ENCODE measurements around the gene KIAA1671. TPM values are rescaled to one million over a fixed set of nuclear protein-coding genes. Genes with fewer than 3 reads are reported as not detected.

Gene KIAA1671
- total and polyA plus RNA-seq, 2 of the 4 experiments (the other 2 are of a cell fraction), result 0.02 TPM; not detected in 1

DNA sequence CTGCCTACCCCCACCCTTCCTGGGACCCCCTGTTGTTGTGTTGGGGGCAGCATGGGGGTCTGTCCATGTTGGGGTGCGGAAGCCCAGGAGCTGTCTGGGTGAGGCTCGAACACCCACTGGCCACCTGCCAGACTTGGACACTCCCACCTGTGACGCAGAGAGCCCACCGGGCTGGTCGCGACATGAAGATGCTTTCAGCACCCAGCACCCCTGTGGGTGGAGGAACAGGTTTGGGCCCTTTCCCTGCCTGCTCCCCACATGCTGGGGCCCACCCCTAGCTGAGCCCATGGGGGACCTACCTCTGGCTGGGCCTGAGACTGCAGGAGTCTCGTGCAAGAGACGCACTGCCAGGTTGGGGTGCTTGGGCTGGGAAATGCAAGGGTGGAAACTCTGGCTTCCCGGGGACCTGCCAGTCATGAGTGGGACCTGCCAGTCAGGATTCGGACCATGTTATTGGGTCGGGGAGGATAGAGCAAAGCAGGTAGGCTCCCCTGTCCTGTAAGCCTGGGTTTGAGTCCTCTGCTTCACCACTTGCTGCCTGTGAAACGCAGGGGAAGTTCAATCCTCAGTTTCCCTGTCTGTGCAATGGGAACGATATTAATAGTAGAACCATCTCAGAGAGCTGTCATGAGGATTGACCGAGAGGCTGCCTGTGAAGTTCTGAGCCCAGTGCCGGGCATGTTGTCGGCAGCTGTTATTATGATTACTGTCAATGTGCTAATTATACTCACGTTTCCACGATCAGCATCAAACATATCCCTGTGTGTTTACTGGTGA is 24.1 kb downstream of the KIAA1671 start:
- 67% methylated on average over 7 of the region's 18 CpGs; no CpG with 5 or more reads in 1 of the 2 experiments for WGBS, 2 experiments (ENCODE audit: extremely low coverage in 2 of 2, insufficient read length in 1 of 2)
- no peak overlapping the region for H3K27ac ChIP-seq (ENCODE audit: insufficient read depth, low read length)
- no peak overlapping the region for H2BK120ac ChIP-seq (ENCODE audit: low read depth, low read length)
- no peak overlapping the region for H3K9ac ChIP-seq (ENCODE audit: low read depth, low read length)
- intact Hi-C loops (cut with micrococcal nuclease) (no loop called here), in situ Hi-C loops (cut with MboI; ENCODE audit: low sequenced_read_pairs) (no loop called here), dilution Hi-C loops (cut with HindIII; ENCODE audit: low sequenced_read_pairs, unreplicated experiment) (no loop called here)
- H4K5ac ChIP-seq (ENCODE audit: low read depth, low read length), result no peak overlapping the region
- no peak overlapping the region for H2BK20ac ChIP-seq (ENCODE audit: low read depth, low read length)
- BruUV-seq (replicated peaks), result no TSS peak
- H3K36me3 ChIP-seq (ENCODE audit: control insufficient read depth, insufficient read depth, low read length), result no peaks in the 10 kb centered on the region
- H2AK9ac ChIP-seq (replicated peaks; ENCODE audit: low read depth, low read length, poor library complexity), result no peak overlapping the region
- no peak overlapping the region for H4K8ac ChIP-seq (ENCODE audit: low read depth in 2 of 2, low read length in 2 of 2)
- H3K4ac ChIP-seq (ENCODE audit: low read depth, low read length), result no peak overlapping the region
- no peaks in the 10 kb centered on the region for H3K9me3 ChIP-seq (ENCODE audit: control insufficient read depth, insufficient read depth, low read length)
- H2AFZ ChIP-seq (replicated peaks; ENCODE audit: low read length, poor library complexity), result no peak overlapping the region
- H3K9me1 ChIP-seq (ENCODE audit: insufficient read depth, low read length), result no peaks in the 10 kb centered on the region
- ATAC-seq (ENCODE audit: low read depth), result no peak
- no peak overlapping the region for H3K4me3 ChIP-seq (ENCODE audit: insufficient read depth, low read depth, low read length)
- no peak for TF ChIP-seq RFX5 (IDR thresholded peaks at IDR 0.05; ENCODE audit: low read depth, low read length)
- no peak for TF ChIP-seq CTCF (conservative IDR thresholded peaks at IDR 0.05; ENCODE audit: low read depth, low read length)
- TF ChIP-seq, protein P1, sequence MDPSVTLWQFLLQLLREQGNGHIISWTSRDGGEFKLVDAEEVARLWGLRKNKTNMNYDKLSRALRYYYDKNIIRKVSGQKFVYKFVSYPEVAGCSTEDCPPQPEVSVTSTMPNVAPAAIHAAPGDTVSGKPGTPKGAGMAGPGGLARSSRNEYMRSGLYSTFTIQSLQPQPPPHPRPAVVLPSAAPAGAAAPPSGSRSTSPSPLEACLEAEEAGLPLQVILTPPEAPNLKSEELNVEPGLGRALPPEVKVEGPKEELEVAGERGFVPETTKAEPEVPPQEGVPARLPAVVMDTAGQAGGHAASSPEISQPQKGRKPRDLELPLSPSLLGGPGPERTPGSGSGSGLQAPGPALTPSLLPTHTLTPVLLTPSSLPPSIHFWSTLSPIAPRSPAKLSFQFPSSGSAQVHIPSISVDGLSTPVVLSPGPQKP (IDR thresholded peaks at IDR 0.05; ENCODE audit: borderline replicate concordance, low read depth, low read length), result no peak
- TF ChIP-seq POLR2A (IDR thresholded peaks at IDR 0.05; ENCODE audit: low read depth, low read length), result no peak
- TF ChIP-seq RAD21 (IDR thresholded peaks at IDR 0.05; ENCODE audit: low read length), result no peak
- no peak for TF ChIP-seq NFE2L2 (IDR thresholded peaks at IDR 0.05; ENCODE audit: low read depth, low read length)
- no peak for TF ChIP-seq RCOR1 (IDR thresholded peaks at IDR 0.05; ENCODE audit: insufficient replicate concordance, low read length)
- no peak for TF ChIP-seq BHLHE40 (IDR thresholded peaks at IDR 0.05; ENCODE audit: low read depth, low read length)
- no peak for TF ChIP-seq MXI1 (IDR thresholded peaks at IDR 0.05; ENCODE audit: borderline replicate concordance, low read depth, low read length)
- TF ChIP-seq CHD1 (IDR thresholded peaks at IDR 0.05; ENCODE audit: low read depth, low read length), result no peak
- no peak for TF ChIP-seq SMC3 (IDR thresholded peaks at IDR 0.05; ENCODE audit: low read depth, low read length)
- TF ChIP-seq CEBPB (IDR thresholded peaks at IDR 0.05; ENCODE audit: low read depth, low read length), result no peak
- TF ChIP-seq USF2 (IDR thresholded peaks at IDR 0.05; ENCODE audit: low read depth, low read length), result no peak
- TF ChIP-seq FOS (IDR thresholded peaks at IDR 0.05; ENCODE audit: low read depth, low read length), result no peak
- TF ChIP-seq MAFK (IDR thresholded peaks at IDR 0.05; ENCODE audit: low read depth, low read length), result no peak
- TF ChIP-seq MAZ (IDR thresholded peaks at IDR 0.05; ENCODE audit: borderline replicate concordance, low read depth, low read length), result no peak
- no peak overlapping the region for H3K18ac ChIP-seq (ENCODE audit: low read depth, low read length)
- H3K27me3 ChIP-seq (ENCODE audit: control insufficient read depth, insufficient read depth, low read length), result no peaks in the 10 kb centered on the region
- H2AK5ac ChIP-seq (ENCODE audit: low read depth, low read length), result no peak overlapping the region
- H3K79me1 ChIP-seq (ENCODE audit: low read depth in 1 of 2, low read length in 2 of 2), result no peaks in the 10 kb centered on the region
- no peaks in the 10 kb centered on the region for H3K4me1 ChIP-seq (ENCODE audit: control insufficient read depth, insufficient read depth, low read length)
- H2BK15ac ChIP-seq (ENCODE audit: low read depth, low read length), result no peak overlapping the region
- ChIA-PET CTCF (no interaction called here), POLR2A (ENCODE audit: unreplicated experiment) (no interaction called here)
- no peak overlapping the region for H3K14ac ChIP-seq (replicated peaks; ENCODE audit: low read depth, low read length)
- no peak overlapping the region for H3K23ac ChIP-seq (ENCODE audit: low read depth, low read length)
- H3K56ac ChIP-seq (ENCODE audit: extremely low read depth, insufficient read depth, low read length), result no peak overlapping the region
- no peak overlapping the region for H2BK5ac ChIP-seq (ENCODE audit: low read depth, low read length, poor library complexity, severe bottlenecking)
- no peak overlapping the region for H3K4me2 ChIP-seq (ENCODE audit: low read depth, low read length)
- no peaks in the 10 kb centered on the region for H4K20me1 ChIP-seq (ENCODE audit: insufficient read depth, low read length)
- no peak overlapping the region for H4K91ac ChIP-seq (ENCODE audit: insufficient read depth, low read depth, low read length)
- no peak for DNase-seq
